Activated CD4-positive, alpha-beta T cell treated with anti-CD3 and anti-CD28 coated beads, Interleukin-2, amount 50 U/mL, for 4 hours (primary cell): ENCODE data around the gene HAO2.

Experiments used
- DNase-seq, 2 experiments: peaks; one replicate each; pipeline ENCODE4 v3.0.0-alpha.2; 2020

The HAO2 gene

GRCh38 chr1:119380983-119381662 is 12.5 kb downstream of the HAO2 start:
- DNase-seq = no peak

GRCh38 chr1:119384591-119384990 is 16.0 kb downstream of the HAO2 start:
- DNase-seq = no peak

GRCh38 chr1:119385650-119386049 is 17.1 kb downstream of the HAO2 start:
- DNase-seq = no peak

GRCh38 chr1:119387858-119388257 is 19.3 kb downstream of the HAO2 start:
- DNase-seq = no peak

GRCh38 chr1:119388450-119388849 is 19.9 kb downstream of the HAO2 start:
- no peak for DNase-seq

GRCh38 chr1:119390526-119390925 is 21.9 kb downstream of the HAO2 start:
- no peak for DNase-seq

- DNase-seq = no peak
Measured at GRCh38 chr1:119391749-119392148, 23.2 kb downstream of the HAO2 start.

GRCh38 chr1:119394085-119394484 is 25.5 kb downstream of the HAO2 start:
- no peak for DNase-seq

GRCh38 chr1:119396982-119397381 is 28.4 kb downstream of the HAO2 start:
- no peak for DNase-seq

GRCh38 chr1:119397986-119398385 is 29.4 kb downstream of the HAO2 start:
- no peak for DNase-seq

GRCh38 chr1:119404736-119405135 is 36.2 kb downstream of the HAO2 start:
- DNase-seq = no peak

GRCh38 chr1:119409731-119410130 is 41.1 kb downstream of the HAO2 start:
- DNase-seq = no peak

- no peak for DNase-seq
Measured at GRCh38 chr1:119410961-119411360, 42.4 kb downstream of the HAO2 start.

GRCh38 chr1:119414950-119415349 is 46.4 kb downstream of the HAO2 start, which contains the start of gene HSD3B2:
Gene HSD3B2 (plus strand): TSS chr1:119415150. CDS start chr1:119415420, 270 bp downstream.
- DNase-seq = no peak

- DNase-seq = no peak
Measured at GRCh38 chr1:119416006-119416640, 47.5 kb downstream of the HAO2 start.

- DNase-seq = no peak
Measured at GRCh38 chr1:119419109-119419508, 50.5 kb downstream of the HAO2 start.

- no peak for DNase-seq
Measured at GRCh38 chr1:119420638-119421037, 52.1 kb downstream of the HAO2 start.

GRCh38 chr1:119422631-119423030 is 54.0 kb downstream of the HAO2 start:
- no peak for DNase-seq

- no peak for DNase-seq
Measured at GRCh38 chr1:119428991-119429390, 60.4 kb downstream of the HAO2 start.

GRCh38 chr1:119429687-119430086 is 61.1 kb downstream of the HAO2 start:
- no peak for DNase-seq

GRCh38 chr1:119430486-119430885 is 61.9 kb downstream of the HAO2 start:
- DNase-seq = no peak

GRCh38 chr1:119431836-119432235 is 63.3 kb downstream of the HAO2 start:
- DNase-seq = no peak

- no peak for DNase-seq
Measured at GRCh38 chr1:119435052-119435451, 66.5 kb downstream of the HAO2 start.

GRCh38 chr1:119438761-119439160 is 70.2 kb downstream of the HAO2 start:
- no peak for DNase-seq
